Urothelium cell line (cell line): ENCODE results near the gene MUC22.

ENCODE experiments used
- DNase-seq: peaks from one replicate; pipeline ENCODE4 v3.0.0; 2011; ENCODE audit warnings: low spot score, mixed read lengths
- FAIRE-seq: peaks from 2 replicates; lab custom pipeline; 2011; peaks lifted over from hg19 to GRCh38; lab: Jason Lieb, UNC

The MUC22 gene

DNA sequence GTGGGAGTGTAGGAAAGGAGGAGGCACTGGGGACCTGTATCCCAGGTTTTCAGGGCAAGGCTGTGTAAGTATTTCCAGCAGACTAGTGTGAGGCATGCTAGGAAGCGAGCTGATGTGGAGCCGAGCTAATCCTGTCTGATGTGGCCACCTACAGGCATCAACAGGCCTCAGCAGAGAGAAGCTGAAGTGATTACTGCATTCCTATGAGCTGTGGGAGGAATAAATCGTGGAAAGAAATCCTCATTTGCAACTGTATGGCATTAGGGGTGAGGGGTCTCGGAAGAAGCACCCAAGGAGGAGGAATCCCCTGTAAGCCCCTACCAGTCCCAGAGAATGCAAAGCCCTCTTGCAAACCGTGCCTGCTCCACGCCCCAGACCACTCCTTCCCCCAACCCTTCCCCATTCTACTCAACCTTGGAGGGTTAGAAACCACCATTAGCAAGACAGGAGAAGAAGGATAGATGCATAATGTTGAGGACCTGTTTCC is 60.5 kb downstream of the MUC22 start:
- FAIRE-seq (no peak), DNase-seq (peak; percentile 59)

DNA sequence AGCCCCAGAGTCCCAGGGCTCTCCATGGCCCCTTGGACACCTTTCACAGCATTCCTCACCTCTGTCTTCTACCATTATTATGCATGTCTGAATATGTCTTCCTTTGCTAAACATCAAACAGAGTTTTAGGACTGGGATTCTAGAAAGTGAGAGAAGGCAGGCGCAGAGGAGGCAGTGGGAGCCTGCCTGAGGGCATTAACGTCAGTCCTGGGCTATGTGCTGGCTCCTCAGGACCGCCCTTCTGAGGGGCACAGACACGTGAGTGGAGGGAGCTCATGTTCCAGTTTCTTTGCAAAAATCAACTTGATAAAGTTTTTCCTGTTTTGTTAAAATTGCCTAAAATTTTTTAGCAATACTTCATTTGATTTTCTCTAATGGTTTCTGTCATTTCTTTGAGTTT is 64.1 kb downstream of the MUC22 start:
- DNase-seq: no peak
- no peak for FAIRE-seq

DNA sequence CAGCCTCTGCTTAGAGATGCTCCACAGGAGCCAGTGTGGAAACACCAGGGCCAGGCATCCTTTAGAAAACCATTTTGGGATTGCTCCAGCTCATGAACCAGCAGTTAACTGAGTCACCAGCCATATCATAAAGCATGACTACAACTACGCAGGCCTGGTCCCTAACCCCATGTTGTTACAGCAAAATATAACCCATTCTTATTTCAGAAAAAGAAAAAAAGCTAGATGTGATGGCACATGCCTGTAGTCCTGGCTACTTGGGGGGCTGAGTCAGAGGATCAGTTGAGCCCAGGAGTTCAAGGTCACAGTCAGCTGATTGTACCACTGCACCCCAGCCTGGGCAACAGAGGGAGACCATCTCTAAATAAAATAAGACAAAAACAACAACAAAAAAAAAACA is 65.3 kb downstream of the MUC22 start:
- DNase-seq (no peak), FAIRE-seq (no peak)

DNA sequence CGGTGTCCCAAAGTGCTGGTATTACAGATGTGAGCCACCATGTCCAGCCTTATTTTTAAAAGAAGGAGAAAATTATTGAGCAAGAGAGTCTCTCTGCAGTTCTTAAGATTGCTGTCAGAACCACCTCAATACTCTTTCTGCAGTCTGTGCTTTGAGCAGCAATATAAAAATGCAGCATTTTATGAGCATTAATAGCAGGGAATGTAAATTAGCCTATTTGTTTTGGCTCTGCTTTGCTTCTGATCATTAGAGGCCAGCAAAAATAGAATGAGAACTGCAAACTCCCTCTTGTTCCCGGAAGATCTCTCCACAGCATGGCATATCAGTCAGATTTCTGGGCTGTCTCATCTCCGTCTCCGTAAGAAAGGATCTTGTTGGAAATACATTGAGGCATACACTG is 66.3 kb downstream of the MUC22 start:
- no peak for FAIRE-seq
- DNase-seq: no peak

DNA sequence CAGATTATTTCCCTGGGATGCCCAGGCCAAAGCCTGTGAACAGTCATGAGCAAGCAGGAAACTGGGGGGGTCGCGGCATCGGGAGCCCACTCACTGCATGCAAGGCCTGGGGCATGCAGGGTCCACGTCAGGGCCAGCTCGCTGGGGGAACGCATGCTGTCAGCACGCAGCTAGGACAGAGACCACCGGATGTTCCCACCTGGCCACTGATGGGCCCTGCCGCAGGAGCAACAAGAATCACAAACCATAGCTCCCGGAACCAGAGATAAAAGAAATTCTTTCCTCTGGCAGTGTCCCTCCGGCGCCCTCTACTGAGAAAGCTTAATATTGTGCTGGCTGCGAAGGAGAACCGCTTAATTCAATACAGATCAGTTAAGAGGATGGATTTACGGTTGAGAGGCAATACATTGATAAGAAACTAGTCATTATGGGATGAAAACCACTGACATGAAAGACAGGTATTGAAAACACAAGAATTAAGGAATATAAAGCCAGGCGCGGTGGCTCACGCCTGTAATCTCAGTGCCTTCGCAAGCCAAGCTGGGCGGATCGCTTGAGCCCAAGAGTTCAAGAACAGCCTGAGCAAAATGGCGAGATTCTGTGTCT is 69.5 kb downstream of the MUC22 start:
- FAIRE-seq (no peak), DNase-seq (peak; percentile 68)

DNA sequence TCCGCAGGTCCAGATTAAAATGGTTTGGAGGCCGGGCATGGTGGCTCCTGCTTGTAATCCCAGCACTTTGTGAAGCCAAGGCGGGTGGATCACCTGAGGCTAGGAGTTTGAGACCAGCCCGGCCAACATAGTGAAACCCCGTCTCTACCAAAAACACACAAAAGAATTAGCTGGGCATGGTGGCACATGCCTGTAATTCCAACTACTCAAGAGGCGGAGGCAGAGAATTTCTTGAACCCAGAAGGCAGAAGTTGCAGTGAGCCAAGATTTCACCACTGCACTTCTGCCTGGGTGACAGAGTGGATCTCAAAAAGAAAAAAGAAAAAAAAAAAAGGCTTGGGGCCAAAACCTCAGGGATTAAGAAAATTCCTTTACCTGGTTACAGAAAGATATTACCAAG is 71.6 kb downstream of the MUC22 start:
- DNase-seq (no peak), FAIRE-seq (no peak)

DNA sequence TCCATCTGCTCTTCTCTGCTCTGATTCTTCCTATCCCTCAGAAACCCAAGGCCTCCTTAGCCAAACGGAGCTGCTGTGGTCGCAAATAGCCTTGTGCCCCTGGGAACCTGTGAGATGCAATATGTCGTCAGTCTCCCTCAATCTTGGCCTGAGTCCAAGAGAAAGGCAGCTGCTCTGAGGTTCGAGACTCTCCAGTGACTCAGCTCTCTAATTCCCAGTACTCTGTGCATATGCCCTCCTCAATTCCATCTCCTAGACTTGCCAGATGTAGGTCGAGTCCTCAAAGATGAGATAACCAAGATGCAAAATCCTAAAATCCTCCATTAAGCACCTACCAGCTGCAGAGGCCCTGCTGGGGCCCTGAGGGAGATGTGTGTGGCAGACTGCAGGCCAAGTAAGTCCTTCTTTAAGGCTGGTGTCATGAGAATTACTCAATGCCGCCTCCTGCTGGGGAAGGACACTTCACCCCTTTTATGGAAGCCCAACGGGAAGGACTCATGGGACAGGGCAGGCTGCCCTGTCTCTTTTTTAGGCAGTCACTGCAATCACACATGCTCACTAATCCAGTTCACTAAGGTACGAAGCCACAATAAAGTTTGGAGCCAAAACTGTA is 73.6 kb downstream of the MUC22 start:
- peak; percentile 46 for DNase-seq
- FAIRE-seq: no peak
